Measurements from ENCODE around the gene CTIF. TPM values are rescaled to one million over a fixed set of nuclear protein-coding genes. Genes with fewer than 3 reads are reported as not detected.

The CTIF gene
- total RNA-seq, 2 experiments from 2014 or later, result 3.2 to 3.5 TPM

DNA sequence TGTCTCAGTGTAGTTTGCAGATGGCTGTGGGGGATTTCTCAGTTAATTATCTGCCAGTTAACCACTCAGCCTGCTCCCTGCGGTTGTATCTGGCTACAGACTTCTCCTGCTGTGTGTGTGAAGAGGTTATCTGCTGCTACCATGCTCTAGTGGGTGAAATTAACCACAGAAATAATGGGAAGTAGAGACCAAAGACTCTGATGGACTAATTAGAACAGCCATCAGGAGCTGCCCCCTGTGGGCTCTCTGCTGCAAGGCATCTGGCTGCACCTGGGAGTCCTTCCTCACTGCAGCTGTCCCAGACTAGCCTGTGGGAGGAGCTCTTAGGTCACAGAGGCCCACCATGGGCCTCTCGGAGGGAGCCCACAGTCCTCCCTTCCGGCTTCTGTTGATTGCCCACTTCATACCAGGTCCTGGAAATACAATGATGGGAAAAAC, 66.6 kb downstream of the CTIF start:
- DNase-seq (peak; percentile 5), ATAC-seq (no peak)
- H3K4me1 Mint-ChIP-seq (ENCODE audit: low read depth), result no peaks in the 10 kb centered on the region
- H3K36me3 Mint-ChIP-seq (ENCODE audit: low read depth), result no peaks in the 10 kb centered on the region
- no peak overlapping the region for H3K27ac Mint-ChIP-seq
- ChIA-PET CTCF (no interaction called here), POLR2A (no interaction called here)
- peaks cover 2% of the 10 kb centered on the region for H3K27me3 Mint-ChIP-seq
- intact Hi-C loops (cut with micrococcal nuclease), result no loop called here
- no peak for TF ChIP-seq CTCF (IDR thresholded peaks at IDR 0.05)
- no peaks in the 10 kb centered on the region for H3K9me3 Mint-ChIP-seq
- no peak overlapping the region for H3K4me3 Mint-ChIP-seq

- intact Hi-C loops (cut with micrococcal nuclease), result no loop called here
- H3K36me3 Mint-ChIP-seq (ENCODE audit: low read depth), result no peaks in the 10 kb centered on the region
- TF ChIP-seq CTCF (IDR thresholded peaks at IDR 0.05), result no peak
- POLR2A ChIA-PET, result no interaction called here
- no peaks in the 10 kb centered on the region for H3K4me1 Mint-ChIP-seq (ENCODE audit: low read depth)
- ATAC-seq, result no peak
- no peak overlapping the region for H3K27ac Mint-ChIP-seq
- CTCF ChIA-PET, result no interaction called here
- DNase-seq, result no peak
- H3K4me3 Mint-ChIP-seq, result no peak overlapping the region
- no peaks in the 10 kb centered on the region for H3K9me3 Mint-ChIP-seq
- H3K27me3 Mint-ChIP-seq, result peaks cover 2% of the 10 kb centered on the region
Observed at GRCh38 chr18:48607056-48607984, 68.5 kb downstream of the CTIF start.

- Mint-ChIP-seq H3K9me3 (no peaks in the 10 kb centered on the region), H3K27ac (no peak overlapping the region), H3K36me3 (ENCODE audit: low read depth) (no peaks in the 10 kb centered on the region), H3K4me3 (no peak overlapping the region), H3K4me1 (ENCODE audit: low read depth) (no peaks in the 10 kb centered on the region), H3K27me3 (peaks cover 2% of the 10 kb centered on the region)
- DNase-seq (no peak), ATAC-seq (no peak)
- ChIA-PET CTCF (no interaction called here), POLR2A (no interaction called here)
- no peak for TF ChIP-seq CTCF (IDR thresholded peaks at IDR 0.05)
- intact Hi-C loops (cut with micrococcal nuclease), result no loop called here
Observed at GRCh38 chr18:48608581-48608980, 69.8 kb downstream of the CTIF start.

DNA sequence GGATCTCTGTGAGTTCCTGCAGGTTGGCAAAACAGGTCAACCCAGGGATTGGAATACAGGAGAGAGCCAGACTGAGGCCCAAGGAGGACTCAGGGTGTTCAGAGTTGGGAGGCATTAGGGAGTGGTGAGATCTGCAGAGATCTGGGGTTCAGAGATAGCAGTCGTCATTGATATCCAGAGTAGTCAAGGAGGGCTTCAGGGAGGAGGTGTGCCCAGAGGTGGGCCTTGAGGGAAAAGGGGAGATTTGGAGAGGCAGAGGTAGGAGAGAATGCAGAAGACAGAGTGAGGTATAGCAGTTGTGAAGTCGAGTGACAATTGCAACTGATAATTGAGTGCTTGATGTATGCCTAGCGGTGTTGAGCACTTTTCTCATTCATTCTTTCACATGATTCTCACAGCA, 70.3 kb downstream of the CTIF start:
- no peak overlapping the region for H3K27ac Mint-ChIP-seq
- no peak for TF ChIP-seq CTCF (IDR thresholded peaks at IDR 0.05)
- no peaks in the 10 kb centered on the region for H3K9me3 Mint-ChIP-seq
- DNase-seq (no peak), ATAC-seq (no peak)
- intact Hi-C loops (cut with micrococcal nuclease), result no loop called here
- CTCF ChIA-PET, result no interaction called here
- H3K36me3 Mint-ChIP-seq (ENCODE audit: low read depth), result no peaks in the 10 kb centered on the region
- H3K4me3 Mint-ChIP-seq, result no peak overlapping the region
- POLR2A ChIA-PET, result no interaction called here
- H3K27me3 Mint-ChIP-seq, result peaks cover 2% of the 10 kb centered on the region
- no peaks in the 10 kb centered on the region for H3K4me1 Mint-ChIP-seq (ENCODE audit: low read depth)
